ENCODE measurements around the gene SLC6A8. TPM values are rescaled to one million over a fixed set of nuclear protein-coding genes. Genes with fewer than 3 reads are reported as not detected.
"Not testable (repeated sequence)": the region's sequence is repeated elsewhere in the genome, so short reads cannot be mapped to it uniquely, and the experiment has no call there.

Gene SLC6A8
- total and polyA plus RNA-seq, 2 donors (not counting 3 experiments of a cell fraction or from before 2014, with no cell fraction given) = 22.7 to 23.6 TPM

DNA sequence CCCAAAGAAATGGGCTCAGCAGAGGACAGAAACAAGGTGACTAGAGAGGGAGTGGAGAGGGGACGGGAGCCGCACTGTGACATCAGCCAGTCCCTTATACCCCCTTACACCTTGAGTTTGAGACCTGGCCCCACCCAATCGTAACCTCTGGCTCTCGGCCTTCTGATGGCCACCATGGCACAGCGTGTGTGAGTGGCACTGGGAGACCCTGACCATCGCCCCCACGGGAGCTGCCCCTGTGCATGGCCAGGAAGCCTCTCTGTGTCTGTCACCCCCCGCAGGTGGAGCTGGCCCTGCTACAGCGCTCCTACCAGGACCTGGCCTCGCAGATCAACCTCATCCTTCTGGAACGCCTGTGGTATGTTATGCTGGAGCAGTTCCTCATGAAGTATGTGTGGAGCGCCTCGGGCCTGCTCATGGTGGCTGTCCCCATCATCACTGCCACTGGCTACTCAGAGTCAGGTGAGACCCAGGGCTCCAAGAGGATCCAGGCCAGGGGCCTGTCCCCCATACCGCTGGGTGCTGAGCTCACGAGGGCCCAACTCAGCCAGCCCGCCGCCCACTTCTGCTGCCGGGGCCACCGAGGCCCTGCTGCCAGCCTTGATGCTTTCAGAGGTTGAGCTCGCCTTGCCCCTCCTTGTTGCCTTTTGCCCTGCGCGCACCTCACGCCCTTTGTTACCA lies 41.4 kb downstream of the SLC6A8 start:
- Histone ChIP-seq H3K9me3 (replicated peaks; ENCODE audit: control insufficient read depth, insufficient read depth, low read length) (no peaks in the 10 kb centered on the region), H3K4me3 (replicated peaks in 1 of 3; ENCODE audit: insufficient read depth in 1 of 3, low read depth in 1 of 3, low read length in 3 of 3) (no peak overlapping the region), H3K4me1 (ENCODE audit: control insufficient read depth, extremely low read depth, insufficient read depth, low read length) (peaks cover 16% of the 10 kb centered on the region), H3K27me3 (ENCODE audit: control insufficient read depth in 2 of 2, insufficient read depth in 2 of 2, low read length in 2 of 2) (no peaks in the 10 kb centered on the region), H3K4me2 (ENCODE audit: insufficient read depth, low read length) (no peak overlapping the region), H3K27ac (ENCODE audit: insufficient read depth, low read depth, low read length) (no peak overlapping the region), H3K79me2 (ENCODE audit: control insufficient read depth, insufficient read depth, low read length) (no peaks in the 10 kb centered on the region), H3K9ac (replicated peaks; ENCODE audit: extremely low read depth, insufficient read depth, low read length) (no peak overlapping the region), H4K20me1 (replicated peaks; ENCODE audit: control insufficient read depth, extremely low read depth, insufficient read depth, low read length) (no peaks in the 10 kb centered on the region), H3K9me1 (replicated peaks; ENCODE audit: control insufficient read depth, extremely low read depth, insufficient read depth, low read length) (no peaks in the 10 kb centered on the region), H2AFZ (ENCODE audit: low read depth, low read length) (no peak overlapping the region), H3K36me3 (ENCODE audit: control insufficient read depth in 2 of 2, extremely low read depth in 1 of 2, insufficient read depth in 2 of 2, low read length in 2 of 2) (no peaks in the 10 kb centered on the region)
- no TSS peak for BruUV-seq (replicated peaks)
- dilution Hi-C loops (cut with MboI; ENCODE audit: extremely low pct_ligation_motif_present, low sequenced_read_pairs) = no loop called here
- CTCF ChIA-PET = no interaction called here
- no peak for DNase-seq (ENCODE audit: low read depth, low spot score)
- TF ChIP-seq, protein P1, sequence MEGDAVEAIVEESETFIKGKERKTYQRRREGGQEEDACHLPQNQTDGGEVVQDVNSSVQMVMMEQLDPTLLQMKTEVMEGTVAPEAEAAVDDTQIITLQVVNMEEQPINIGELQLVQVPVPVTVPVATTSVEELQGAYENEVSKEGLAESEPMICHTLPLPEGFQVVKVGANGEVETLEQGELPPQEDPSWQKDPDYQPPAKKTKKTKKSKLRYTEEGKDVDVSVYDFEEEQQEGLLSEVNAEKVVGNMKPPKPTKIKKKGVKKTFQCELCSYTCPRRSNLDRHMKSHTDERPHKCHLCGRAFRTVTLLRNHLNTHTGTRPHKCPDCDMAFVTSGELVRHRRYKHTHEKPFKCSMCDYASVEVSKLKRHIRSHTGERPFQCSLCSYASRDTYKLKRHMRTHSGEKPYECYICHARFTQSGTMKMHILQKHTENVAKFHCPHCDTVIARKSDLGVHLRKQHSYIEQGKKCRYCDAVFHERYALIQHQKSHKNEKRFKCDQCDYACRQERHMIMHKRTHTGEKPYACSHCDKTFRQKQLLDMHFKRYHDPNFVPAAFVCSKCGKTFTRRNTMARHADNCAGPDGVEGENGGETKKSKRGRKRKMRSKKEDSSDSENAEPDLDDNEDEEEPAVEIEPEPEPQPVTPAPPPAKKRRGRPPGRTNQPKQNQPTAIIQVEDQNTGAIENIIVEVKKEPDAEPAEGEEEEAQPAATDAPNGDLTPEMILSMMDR (IDR thresholded peaks at IDR 0.05; ENCODE audit: extremely low read depth in 1 of 2, insufficient read depth in 1 of 2, low read depth in 1 of 2, low read length in 2 of 2) = no peak
- TF ChIP-seq EZH2 (IDR thresholded peaks at IDR 0.05; ENCODE audit: borderline replicate concordance, low read depth, low read length, severe bottlenecking) = no peak
- TF ChIP-seq GATA2 (IDR thresholded peaks at IDR 0.05; ENCODE audit: insufficient read depth, insufficient read length, low read depth, low read length) = no peak
- TF ChIP-seq, protein P2, sequence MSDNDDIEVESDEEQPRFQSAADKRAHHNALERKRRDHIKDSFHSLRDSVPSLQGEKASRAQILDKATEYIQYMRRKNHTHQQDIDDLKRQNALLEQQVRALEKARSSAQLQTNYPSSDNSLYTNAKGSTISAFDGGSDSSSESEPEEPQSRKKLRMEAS (IDR thresholded peaks at IDR 0.05; ENCODE audit: insufficient read depth, insufficient read length) = no peak
- no peak for TF ChIP-seq FOS (IDR thresholded peaks at IDR 0.05; ENCODE audit: borderline replicate concordance, insufficient read depth, low read length)
- TF ChIP-seq POLR2AphosphoS5 (IDR thresholded peaks at IDR 0.05; ENCODE audit: insufficient read depth, low read depth, low read length) = no peak
- TF ChIP-seq JUN (IDR thresholded peaks at IDR 0.05; ENCODE audit: borderline replicate concordance, insufficient read depth, insufficient read length, low read depth) = no peak
- no peak for TF ChIP-seq POLR2A (IDR thresholded peaks at IDR 0.05; ENCODE audit: low read depth, low read length)
- TF ChIP-seq MYC (IDR thresholded peaks at IDR 0.05; ENCODE audit: low read depth, low read length) = no peak
- POLR2A ChIA-PET = no interaction called here
- no peak for FAIRE-seq
- intact Hi-C loops (cut with micrococcal nuclease) = no loop called here

DNA sequence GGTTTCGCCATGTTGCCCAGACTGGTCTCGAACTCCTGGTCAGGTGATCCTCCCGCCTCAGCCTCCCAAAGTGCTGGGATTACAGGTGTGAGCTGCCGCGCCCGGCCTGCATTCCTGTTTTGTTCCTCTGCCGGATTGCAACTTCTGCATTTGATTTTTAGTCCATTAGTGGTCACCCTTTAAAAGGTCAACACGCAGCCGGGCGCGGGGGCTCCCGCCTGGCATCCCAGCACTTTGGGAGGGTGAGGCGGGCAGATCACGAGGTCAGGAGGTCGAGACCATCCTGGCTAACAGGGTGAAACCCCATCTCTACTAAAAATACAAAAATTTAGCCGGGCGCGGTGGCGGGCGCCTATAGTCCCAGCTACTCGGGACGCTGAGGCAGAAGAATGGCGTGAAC lies 42.4 kb downstream of the SLC6A8 start:
- H2AFZ ChIP-seq (ENCODE audit: low read depth, low read length); BruUV-seq (replicated peaks); dilution Hi-C loops (cut with MboI; ENCODE audit: extremely low pct_ligation_motif_present, low sequenced_read_pairs); FAIRE-seq; H3K36me3 ChIP-seq (ENCODE audit: control insufficient read depth in 2 of 2, extremely low read depth in 1 of 2, insufficient read depth in 2 of 2, low read length in 2 of 2); H4K20me1 ChIP-seq (replicated peaks; ENCODE audit: control insufficient read depth, extremely low read depth, insufficient read depth, low read length); H3K79me2 ChIP-seq (ENCODE audit: control insufficient read depth, insufficient read depth, low read length); H3K27me3 ChIP-seq (ENCODE audit: control insufficient read depth in 2 of 2, insufficient read depth in 2 of 2, low read length in 2 of 2); H3K4me3 ChIP-seq (replicated peaks in 1 of 3; ENCODE audit: insufficient read depth in 1 of 3, low read depth in 1 of 3, low read length in 3 of 3); H3K4me2 ChIP-seq (ENCODE audit: insufficient read depth, low read length); H3K27ac ChIP-seq (ENCODE audit: insufficient read depth, low read depth, low read length); intact Hi-C loops (cut with micrococcal nuclease); H3K9me3 ChIP-seq (replicated peaks; ENCODE audit: control insufficient read depth, insufficient read depth, low read length); DNase-seq (ENCODE audit: low read depth, low spot score); H3K9ac ChIP-seq (replicated peaks; ENCODE audit: extremely low read depth, insufficient read depth, low read length); CTCF ChIA-PET; POLR2A ChIA-PET; H3K9me1 ChIP-seq (replicated peaks; ENCODE audit: control insufficient read depth, extremely low read depth, insufficient read depth, low read length): not testable (repeated sequence)
- H3K4me1 ChIP-seq (ENCODE audit: control insufficient read depth, extremely low read depth, insufficient read depth, low read length) = peaks cover 16% of the 10 kb centered on the region
